Erythroblast (primary cell): ENCODE data around the gene ATXN2.

Source experiments
- GATA1 ChIP-seq: IDR thresholded peaks from 2 replicates; pipeline ENCODE4 v1.6.1; 2011; ENCODE audit warnings: low read depth, mild to moderate bottlenecking, control low read depth, low read length, moderate library complexity
- POLR2A ChIP-seq: IDR thresholded peaks from 2 replicates; pipeline ENCODE4 v1.6.1; 2011; ENCODE audit warnings: mild to moderate bottlenecking, low read length

- TF ChIP-seq POLR2A (no peak), GATA1 (no peak)
Measured at GRCh38 chr12:111580119-111580425, 19.0 kb downstream of the ATXN2 start.
